GM19452 (cell line): ENCODE measurements around the gene ITGA11.

Source experiments
- ATAC-seq: cut with Tn5 transposase; IDR thresholded peaks from one replicate; pipeline ENCODE4 v1.9.1; 2021; ENCODE audit not compliant: unreplicated experiment

Gene ITGA11

DNA sequence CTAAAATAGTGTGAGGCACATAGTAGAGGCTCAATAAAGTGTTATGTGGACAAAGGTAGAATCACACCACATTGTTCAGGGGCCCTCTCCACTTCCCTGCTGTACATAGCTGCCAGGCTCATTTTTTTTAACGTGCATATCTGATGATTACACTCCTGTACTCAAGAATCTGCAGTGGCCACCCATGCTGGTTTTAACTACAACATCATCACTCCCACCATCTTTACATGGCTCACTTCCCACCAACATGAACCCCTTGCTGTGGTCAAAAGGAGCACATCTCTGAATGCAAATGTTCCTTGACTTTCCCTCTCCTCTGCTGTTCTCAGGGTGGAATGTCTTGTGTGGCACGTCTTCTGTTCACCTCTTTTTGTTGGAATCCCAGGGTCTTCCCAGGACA, 77.7 kb downstream of the ITGA11 start:
- no peak for ATAC-seq

DNA sequence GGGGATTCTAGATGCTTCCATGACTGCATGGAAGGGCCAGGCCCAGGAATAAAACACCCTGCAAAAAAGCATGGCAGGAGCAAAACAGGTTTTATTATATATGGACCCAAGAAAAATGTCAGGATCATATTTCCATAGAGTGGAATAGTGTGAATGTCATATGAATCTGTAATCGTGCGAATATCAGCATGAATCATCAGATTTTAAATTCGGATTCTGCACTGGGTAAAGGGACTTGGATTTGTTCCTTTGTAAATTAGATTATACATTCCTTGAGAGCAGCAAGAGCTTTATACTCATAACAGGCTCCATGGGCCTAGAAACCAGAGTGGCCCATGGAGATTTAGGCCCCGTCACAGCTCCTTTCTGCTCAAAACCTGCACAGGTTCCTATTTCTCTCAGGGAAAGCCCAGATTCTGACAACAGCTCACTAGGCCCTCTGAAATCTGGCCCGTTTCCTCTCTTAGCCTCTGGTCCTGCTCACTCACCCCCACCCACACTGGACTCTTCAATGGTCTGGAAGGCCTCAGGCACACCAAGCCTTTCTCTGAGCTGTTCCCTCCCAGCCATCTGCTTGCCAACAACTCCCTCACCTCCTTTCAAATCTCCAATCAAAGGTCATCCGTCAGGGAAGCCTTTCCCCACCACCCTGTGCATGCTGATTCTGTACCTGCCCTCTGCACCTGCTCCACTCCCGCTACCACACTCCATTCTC, 78.4 kb downstream of the ITGA11 start:
- ATAC-seq: no peak

DNA sequence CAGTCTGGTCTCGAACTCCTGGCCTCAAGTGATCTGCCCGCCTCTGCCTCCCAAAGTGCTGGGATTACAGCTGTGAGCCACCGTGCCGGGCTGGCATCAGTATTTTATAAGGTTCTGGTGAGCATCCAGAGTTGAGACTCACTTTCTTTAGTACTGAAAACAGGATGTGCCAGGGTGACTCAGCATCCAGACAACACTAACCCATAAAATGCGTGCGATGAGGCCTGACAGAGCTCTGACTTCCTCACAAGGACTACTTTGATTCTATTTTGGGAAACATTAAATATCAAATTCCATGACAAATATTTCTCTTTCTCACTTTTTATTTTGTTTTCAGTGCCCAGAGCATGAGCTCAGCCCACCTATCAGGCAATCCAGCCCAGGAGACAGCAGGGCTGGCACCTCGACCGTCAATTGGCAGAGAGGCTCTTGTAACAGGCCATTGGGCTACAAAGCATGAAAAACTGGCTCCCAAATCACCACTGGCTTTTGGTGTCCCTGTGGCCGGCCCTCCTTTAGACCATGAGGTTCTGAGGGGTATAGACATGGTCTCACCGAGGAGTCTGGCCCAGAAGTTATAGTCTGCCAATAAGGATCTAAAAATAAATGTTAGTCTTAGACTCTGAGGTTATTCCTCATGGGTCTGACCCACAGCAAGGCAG, 79.4 kb downstream of the ITGA11 start:
- ATAC-seq: no peak

DNA sequence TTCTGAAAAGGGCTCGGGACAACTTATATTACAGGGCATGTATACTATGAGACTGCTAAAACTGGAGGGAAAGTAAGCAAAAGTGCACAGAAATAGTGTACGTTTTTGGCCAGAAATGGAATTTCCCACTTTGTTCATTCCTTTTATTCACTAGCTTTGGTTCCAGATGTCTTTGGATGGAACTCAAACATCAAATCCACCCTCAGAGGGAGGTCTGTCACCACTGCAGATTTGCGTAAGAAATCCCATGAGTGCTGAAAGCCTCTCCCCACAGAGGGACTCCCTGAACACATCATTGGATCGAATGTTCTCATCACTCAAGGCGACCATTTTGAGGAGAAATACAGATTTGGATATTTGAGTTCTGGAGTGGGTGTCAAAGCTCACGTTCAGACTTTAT, 82.8 kb downstream of the ITGA11 start:
- ATAC-seq: no peak

DNA sequence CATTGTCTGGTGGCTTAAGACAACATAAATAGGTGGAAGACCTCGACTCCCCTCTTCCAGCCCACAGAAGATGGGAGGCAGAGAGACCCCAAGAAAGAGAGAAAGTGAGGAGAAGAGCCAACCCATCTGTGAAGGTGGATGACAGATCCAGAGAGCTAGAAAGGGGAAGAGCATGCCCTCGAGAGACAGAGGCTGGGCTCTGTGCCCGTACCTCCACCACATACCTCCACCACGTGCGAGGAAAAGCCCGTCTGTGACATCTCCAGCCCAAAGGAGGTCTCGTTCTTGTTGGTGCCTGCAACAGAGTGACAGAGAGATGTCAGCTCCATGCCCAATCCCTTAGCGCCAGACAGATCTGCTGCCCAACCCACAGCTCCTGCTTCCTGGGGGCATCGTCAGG, 83.4 kb downstream of the ITGA11 start:
- ATAC-seq: no peak

DNA sequence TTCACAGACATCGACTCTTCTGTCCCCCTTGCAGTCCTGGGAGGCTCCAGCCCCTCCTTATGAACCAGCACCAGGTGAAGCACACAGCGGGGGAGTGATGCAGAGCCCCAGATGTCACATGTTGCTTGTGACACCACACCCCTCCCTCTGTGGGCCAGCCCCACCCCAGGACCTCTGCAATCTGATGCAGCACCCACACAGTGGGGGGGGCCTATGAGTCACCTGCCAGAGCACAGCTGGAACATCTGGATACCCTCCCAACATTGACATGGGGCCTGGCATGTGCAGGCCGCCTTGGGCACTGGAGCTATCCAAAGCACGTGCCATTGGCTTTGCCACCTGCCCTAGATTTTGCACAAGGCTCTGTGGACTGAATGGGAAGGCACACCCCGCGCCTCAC, 83.9 kb downstream of the ITGA11 start:
- no peak for ATAC-seq

DNA sequence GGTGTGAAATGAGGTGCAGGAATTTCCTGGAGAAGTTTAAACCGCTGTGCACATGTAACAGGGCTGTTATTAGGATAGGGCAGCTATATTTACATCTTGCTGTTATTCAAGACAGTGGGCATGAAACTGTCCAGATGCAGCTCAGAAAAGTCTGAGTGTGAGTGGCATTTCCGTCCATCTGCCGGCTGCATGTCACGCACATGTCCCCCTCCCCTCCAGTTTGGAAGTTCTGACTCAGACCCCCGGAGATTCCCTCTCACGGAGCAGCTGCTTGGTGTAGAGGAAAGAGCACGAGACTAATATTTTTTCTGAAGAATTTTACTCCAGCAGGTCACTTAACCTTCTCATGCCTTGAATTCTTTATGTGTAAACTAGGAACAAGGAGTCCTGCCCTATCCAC, 84.6 kb downstream of the ITGA11 start:
- no peak for ATAC-seq

DNA sequence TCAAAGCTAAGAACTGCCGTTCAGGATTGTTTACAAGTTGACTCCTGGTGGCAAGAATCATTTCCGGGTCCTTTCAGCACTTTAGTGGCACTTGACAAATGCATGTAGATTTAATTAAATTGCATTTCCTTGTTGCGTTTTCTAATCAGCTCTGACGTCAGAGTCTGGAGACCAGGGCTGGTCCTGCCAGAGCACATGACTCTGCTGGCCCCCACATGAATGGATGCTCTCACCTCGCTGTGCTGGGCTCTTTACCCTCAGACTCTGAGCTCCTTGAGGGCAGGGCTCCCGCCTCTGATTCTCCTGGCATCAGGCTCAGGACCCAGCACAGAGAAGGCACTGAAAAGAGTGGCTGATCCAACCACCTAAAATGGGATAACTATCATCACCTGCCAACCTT, 85.0 kb downstream of the ITGA11 start:
- ATAC-seq: no peak

DNA sequence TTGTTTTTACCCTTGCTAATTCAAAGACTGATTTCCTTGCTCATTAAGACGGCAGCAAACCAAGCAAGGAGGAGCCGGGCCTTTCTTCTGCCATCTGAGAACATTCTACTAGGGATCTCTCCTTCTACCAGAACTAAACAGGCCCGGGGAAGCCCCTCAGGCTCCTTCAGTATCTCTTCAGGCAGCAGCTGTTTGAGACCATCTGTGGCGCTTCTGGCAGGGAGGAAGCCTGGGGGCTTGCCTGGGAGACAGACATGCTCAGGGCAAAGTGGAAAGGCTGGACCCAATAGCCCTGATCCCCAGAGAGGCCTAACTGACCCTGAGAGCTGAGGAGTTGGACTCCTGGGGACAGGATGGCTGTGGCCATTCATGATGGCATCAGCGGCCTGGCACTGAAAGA, 86.5 kb downstream of the ITGA11 start:
- ATAC-seq: no peak

DNA sequence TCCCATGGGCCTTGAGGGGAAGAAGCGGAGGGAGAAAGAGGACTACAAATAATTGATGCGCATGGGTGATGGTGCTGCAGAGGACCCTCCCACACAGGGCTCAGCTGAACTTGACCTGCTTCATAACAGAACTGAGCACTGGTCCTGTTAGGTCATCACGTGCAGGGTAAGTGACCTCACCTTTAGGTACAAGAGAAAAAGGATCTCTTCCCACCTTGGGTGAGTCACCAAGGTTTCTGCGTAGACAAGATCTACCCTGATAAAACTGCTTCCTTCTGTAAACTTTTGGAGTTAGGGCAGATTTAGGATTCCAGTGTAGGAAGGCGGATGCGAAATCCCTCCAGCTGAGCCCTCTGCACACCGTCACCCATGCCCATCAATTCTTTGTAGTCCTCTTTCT, 87.4 kb downstream of the ITGA11 start:
- ATAC-seq: no peak

DNA sequence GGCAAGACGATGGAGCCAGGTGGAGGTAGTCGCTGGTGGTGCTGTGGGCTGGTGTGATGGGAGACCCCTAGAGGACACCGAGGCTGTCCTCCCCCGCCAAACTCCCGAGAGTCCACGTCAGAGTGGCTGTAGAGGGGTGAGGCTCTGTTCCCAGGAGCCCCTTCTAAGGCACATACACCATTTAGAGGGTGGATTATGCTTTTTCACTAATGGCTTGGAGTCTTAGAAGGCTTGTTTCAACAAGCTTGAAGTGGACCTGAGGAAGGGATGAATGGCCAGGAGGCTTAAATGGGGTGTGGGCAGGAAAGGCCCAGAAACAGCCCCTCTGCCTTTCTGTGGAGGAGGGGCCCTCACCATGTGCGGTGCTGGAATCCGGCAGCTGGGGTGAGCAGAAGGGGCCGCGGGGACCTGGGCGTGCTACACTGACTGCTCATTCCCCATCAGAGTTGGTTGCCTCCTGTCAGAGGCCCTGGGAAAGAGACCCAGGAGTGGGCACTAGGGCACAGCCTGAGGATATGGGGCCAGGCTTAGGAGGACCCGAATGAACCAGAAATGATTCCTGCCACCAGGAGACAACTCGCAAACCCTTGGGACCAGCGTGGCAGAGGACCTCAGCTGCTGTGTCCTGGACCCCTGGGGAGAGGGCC, 88.3 kb downstream of the ITGA11 start:
- ATAC-seq: no peak

DNA sequence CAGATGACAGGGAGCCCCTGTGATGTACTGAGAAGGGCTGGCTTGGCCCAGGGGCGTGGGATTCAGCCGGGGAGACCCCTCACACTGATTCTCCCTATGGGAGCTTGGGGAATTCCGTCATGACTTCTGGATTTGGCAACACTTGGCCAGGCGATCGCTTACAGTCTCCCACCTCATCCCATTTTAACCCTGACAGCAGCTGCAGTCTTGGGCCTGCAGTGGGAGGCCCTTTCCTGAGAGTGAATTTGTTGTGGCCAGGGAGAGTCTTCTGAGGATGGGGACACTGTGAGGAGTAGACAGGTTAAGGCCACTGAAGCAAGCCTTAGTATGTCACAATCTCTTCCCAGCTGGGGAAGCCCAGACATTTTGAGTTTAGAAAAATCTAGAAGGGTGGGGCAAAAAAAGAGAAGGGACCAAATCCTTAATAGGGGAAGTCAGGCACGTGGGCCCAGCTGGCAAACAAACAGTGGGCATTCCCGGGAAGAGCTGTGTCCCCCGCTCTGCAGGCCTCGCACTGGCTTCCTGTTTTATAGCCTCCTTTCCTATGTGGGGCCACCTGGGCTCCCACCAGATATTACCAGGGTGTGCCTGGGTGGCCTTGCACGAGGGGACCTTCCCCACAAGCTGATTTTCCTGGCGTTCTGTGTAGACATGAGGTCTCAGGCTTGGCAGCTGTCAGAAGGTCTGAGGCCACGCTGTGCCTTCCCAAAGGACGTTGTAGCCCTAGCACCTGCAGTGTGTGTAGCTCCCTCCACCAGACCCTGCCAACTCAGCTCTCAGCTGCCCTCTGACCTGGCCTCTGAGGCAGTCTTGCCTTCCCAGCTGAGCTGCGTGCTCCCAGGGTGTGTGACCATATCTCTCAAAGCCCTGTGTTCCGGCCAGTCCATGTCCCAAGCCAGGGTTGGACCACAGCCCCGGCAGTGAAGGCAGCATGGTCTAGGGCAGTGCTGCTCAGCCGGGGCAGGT, 89.9 kb downstream of the ITGA11 start:
- ATAC-seq: no peak

DNA sequence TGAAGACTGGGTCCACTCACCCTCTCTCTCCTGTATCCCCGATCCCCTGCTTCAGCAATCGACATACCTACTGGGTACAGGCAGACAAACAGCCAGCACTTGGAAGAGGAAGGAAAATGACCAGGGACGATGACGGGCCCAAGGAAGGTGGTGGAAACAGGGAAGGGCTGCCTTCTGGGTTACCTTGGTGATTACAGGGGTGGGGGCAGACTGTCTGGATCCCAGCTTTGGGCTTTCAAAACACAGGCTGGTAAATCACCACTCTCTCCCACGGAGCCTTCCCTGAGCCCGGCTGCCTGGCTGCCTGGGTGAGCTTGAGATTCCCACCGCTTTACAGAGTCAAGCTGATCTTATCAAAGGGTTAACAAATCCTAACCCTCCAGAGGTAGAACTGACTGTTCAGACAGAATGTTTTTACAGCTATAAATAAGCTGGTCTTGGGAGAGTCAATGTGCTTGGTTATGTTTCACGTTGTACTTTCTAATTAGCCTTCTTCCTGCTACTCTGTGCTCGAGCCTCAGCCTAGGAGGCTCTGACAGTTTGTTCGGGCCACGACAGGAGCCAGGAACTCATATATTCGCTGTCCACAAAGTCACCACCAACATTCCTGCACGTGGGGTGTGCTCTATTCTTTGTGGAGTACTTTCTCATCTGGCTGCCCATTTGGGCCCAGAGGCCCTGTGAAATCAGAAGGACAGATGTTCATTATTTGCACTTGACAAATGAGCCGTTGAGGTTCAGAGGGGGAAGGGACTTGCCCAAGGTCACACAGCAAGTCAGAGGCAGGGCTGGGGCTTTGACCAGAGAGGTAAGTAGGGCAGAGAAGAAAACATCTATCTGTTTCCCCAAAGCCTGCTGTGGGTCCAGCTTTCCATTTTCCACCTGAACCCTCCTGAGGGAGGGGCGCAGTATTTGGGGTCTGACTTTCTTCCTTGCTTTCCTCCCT, 91.0 kb downstream of the ITGA11 start:
- no peak for ATAC-seq

DNA sequence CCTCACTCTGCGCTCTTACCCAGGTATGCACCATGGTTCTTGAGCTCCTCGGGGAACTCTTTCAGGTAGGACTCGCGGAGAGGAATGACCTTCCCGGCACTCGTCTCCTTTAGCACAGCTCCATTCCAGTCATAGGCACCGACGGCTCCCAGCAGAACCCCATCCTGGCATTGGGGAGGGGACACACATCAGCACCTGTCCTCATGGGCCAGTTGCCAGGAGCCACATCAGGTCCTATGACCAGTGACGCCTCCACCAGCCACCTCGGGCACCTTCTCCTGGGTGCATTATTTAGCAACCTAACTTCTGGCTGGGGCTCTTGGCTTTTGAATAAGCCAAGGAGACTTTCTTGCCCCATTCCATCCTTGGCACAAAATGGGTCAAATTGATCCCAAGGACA, 92.5 kb downstream of the ITGA11 start:
- no peak for ATAC-seq

DNA sequence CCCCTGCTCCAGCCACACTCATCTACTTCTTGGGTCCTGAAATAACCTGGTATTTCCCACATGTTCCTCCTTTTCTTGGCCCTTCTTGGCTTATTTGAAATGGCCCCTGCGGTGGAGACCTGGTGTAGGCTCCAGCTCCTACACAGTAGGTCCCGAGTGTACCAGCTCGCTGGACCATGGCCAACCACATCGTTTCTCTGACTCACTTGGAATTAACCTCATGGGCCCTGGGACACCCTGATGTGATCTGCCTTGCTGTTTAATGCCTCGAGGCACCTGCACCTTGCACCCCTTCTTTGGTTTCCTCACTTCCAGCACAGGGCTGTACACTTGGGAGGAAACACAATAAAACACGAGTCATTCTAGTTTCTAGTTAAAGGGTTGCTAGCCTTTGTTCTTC, 94.1 kb downstream of the ITGA11 start:
- ATAC-seq: no peak

DNA sequence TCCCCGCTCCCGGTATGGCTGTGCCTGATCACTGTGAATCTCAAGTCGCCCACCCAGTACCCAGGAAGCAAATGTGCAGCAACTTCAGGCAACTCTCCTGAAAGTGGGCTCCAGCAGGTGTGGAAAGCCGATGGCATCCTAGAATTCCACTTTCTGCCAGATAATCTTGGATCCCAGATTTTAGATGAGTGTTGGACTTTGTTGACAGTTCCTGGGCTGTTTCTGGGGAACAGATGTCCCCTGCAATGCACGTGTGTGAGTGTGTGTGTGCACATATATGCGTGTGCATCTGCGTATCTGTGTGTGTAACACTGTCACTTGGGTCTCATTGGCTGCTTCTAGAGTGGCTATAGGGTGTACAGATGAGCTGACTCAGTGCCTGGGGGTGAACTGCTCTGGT, 95.4 kb downstream of the ITGA11 start:
- no peak for ATAC-seq

DNA sequence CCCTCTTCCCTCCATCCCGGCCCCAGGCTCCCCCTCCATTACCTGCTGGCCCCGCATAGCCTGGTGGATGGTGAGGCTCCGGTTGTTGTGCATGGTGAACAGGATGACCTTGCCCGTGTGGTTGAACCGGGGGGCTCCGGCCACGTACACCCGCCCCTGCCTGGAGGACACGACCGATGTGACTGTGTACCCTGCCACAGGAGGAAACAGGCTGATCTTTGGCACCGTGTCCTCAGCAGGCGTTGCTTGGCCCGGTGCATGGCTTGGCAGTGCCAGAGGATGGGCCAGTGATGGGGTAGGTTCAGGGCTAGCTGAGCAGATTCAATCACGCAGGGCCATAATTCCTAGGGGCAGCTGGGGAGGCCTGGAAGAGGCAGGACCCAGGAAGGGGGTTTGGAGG, 96.3 kb downstream of the ITGA11 start:
- no peak for ATAC-seq

DNA sequence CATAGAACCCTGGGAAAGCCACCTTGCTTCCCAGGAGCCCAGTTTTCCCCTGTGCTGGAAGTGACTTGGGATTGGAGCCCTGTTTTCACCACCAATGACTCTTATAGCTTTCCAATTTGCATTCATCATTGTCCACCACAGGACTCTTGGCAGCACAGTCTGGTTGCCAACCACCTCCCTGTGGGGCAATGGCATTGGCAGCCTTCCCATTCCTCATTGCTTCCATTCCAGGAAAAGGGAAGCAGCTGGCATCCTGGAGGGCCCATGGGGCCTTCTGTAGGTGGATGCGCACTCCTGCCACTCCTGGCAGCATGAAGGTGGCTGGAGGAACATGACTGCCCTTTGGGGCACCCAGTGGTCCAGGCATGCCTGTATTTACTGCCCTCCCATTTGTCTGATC, 96.7 kb downstream of the ITGA11 start:
- no peak for ATAC-seq

DNA sequence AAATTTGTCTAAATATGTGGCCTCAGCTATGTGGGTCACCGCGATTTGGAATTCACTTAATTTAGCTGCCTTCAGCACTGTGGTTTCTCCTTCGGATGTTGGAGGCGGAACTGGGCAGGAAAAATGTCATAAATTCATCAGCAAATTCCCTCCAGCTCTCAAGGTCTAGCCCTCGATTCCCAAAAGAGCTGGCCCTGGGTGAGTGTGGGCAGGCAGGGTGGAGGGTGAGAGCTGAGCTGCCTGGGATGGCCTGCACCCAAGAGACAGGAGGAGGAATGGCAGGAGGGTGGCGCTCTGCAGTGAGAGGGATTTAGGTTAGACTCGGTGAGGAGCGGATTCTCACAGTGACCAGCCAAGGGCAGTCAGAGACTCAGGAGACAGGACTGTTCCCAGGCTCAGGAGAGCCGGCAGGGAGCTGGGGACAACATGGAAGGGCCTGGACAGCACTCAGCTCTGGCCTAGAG, 97.3 kb downstream of the ITGA11 start:
- ATAC-seq: no peak
